ENCODE data around the gene LRRC74B. TPM values are rescaled to one million over a fixed set of nuclear protein-coding genes. Genes with fewer than 3 reads are reported as not detected.

The LRRC74B gene
- polyA plus RNA-seq, 1 experiment = not detected

DNA sequence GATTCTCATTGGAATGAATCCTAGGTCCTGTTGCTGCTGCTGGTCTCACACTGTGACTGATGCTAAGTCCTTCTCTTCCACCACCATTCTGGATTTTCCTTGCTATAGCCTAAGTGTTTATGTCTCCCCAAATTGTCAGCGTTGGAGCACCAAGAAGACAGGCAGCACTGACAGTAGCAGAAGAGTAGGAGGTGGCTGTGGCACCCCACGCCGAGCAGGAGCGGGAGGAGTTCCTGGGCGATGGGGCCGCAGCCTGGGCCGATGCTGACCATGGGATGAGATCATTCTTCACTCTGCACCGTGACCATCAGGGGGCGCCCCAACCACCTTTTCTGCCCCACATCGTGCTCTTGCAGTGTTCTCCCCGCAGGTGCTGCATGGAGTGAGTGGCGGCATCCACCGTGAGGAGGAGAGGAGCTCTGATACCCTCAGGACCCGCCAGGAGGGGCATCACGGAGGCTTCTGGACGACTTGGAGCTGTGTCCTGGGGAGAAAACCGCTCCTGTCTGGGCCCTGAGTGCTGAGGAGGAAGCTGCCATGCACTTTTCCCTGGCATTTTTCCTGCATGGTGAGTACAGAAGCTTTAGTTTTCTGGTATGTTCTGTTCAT lies 57.0 kb downstream of the LRRC74B start:
- no peak overlapping the region for H3K27ac ChIP-seq (ENCODE audit: low read depth, low read length)
- DNase-seq (ENCODE audit: low read depth, low spot score) = no peak
- ChIA-PET POLR2A (interaction anchor here (0.8 kb wide), 1 partner anchor 121 kb away, joined by 3 read pairs; the partner anchor contains the start of gene LZTR1), CTCF (interaction anchor here (0.5 to 2.2 kb wide), 16 partner anchors 8 to 738 kb away, joined by 3 to 10 read pairs (median 4); partner anchors contain the start of genes LRRC74B and P2RX6)
- no peak overlapping the region for H3K4me3 ChIP-seq (ENCODE audit: low read depth, low read length)
- TF ChIP-seq, protein P1, sequence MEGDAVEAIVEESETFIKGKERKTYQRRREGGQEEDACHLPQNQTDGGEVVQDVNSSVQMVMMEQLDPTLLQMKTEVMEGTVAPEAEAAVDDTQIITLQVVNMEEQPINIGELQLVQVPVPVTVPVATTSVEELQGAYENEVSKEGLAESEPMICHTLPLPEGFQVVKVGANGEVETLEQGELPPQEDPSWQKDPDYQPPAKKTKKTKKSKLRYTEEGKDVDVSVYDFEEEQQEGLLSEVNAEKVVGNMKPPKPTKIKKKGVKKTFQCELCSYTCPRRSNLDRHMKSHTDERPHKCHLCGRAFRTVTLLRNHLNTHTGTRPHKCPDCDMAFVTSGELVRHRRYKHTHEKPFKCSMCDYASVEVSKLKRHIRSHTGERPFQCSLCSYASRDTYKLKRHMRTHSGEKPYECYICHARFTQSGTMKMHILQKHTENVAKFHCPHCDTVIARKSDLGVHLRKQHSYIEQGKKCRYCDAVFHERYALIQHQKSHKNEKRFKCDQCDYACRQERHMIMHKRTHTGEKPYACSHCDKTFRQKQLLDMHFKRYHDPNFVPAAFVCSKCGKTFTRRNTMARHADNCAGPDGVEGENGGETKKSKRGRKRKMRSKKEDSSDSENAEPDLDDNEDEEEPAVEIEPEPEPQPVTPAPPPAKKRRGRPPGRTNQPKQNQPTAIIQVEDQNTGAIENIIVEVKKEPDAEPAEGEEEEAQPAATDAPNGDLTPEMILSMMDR (IDR thresholded peaks at IDR 0.05; ENCODE audit: low read depth, low read length) = peak; percentile 69
- peaks cover 2% of the 10 kb centered on the region for H3K27me3 ChIP-seq (ENCODE audit: control insufficient read depth, insufficient read depth, low read length)
- no peaks in the 10 kb centered on the region for H3K9me3 ChIP-seq (ENCODE audit: control insufficient read depth, insufficient read depth, low read length)

DNA sequence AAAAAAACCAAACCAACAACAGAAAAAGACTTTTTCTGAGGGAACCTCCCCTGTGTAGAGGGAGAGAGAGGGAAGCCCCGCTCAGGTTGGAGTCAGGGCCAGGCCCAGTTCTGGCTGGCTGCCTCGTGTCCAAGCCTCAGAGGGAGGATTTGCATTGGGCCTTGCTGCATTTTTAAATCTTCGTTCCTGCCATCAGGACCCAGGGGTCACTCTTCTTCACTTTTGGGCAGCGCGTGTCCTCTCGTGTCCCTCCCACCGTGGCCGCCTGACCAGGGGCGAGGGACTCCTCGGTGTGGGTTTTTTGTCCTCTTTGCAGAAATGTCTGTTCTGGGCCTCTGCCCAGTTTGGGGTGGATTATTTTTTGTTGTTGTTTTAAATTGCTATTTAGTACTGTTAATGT lies 57.9 kb downstream of the LRRC74B start:
- Histone ChIP-seq H3K4me3 (ENCODE audit: low read depth, low read length) (no peak overlapping the region), H3K27ac (ENCODE audit: low read depth, low read length) (no peak overlapping the region), H3K9me3 (ENCODE audit: control insufficient read depth, insufficient read depth, low read length) (no peaks in the 10 kb centered on the region), H3K27me3 (ENCODE audit: control insufficient read depth, insufficient read depth, low read length) (peaks cover 2% of the 10 kb centered on the region)
- POLR2A ChIA-PET = no interaction called here
- no peak for DNase-seq (ENCODE audit: low read depth, low spot score)
- CTCF ChIA-PET = interaction anchor here (0.6 to 2.2 kb wide), 11 partner anchors 11 to 543 kb away, joined by 3 to 10 read pairs (median 5); partner anchors contain the start of gene LRRC74B
- TF ChIP-seq, protein P1 (IDR thresholded peaks at IDR 0.05; ENCODE audit: low read depth, low read length) = no peak

DNA sequence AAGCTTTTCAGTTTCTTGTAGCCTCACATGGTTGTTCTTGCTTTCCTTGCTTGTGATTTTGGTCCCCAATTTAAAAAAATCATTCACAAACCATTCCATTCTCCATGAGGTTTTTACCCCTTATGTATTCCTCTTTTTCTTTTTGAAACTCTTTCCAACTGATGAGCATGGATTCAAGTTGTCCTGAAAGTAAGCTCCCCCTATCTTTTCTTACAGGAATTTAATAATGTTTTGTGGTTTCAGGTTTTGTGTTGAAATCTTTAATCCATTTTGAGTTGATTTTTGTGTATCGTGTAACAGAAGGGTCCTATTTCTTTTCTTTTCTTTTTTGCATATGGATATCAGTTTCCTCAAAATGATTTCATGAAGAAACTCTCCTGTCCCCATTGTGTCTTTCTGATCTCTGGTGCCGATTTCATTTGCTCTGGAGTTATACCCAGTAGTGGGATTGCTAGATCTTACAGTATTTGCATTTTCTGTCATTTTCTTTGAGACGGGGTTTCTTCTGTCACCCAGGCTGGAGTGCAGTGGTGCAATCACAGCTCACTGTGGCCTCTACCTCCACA lies 58.5 kb downstream of the LRRC74B start:
- Histone ChIP-seq H3K4me3 (ENCODE audit: low read depth, low read length) (no peak overlapping the region), H3K9me3 (ENCODE audit: control insufficient read depth, insufficient read depth, low read length) (no peaks in the 10 kb centered on the region), H3K27ac (ENCODE audit: low read depth, low read length) (no peak overlapping the region), H3K27me3 (ENCODE audit: control insufficient read depth, insufficient read depth, low read length) (peaks cover 2% of the 10 kb centered on the region)
- TF ChIP-seq, protein P1 (IDR thresholded peaks at IDR 0.05; ENCODE audit: low read depth, low read length) = peak; percentile 16; the same call in 1 of the 2 replicates
- no peak for DNase-seq (ENCODE audit: low read depth, low spot score)
- ChIA-PET POLR2A (no interaction called here), CTCF (interaction anchor here (0.6 to 1.1 kb wide), 2 partner anchors 24 to 194 kb away, joined by 3 read pairs; no protein-coding TSS in a partner anchor)

DNA sequence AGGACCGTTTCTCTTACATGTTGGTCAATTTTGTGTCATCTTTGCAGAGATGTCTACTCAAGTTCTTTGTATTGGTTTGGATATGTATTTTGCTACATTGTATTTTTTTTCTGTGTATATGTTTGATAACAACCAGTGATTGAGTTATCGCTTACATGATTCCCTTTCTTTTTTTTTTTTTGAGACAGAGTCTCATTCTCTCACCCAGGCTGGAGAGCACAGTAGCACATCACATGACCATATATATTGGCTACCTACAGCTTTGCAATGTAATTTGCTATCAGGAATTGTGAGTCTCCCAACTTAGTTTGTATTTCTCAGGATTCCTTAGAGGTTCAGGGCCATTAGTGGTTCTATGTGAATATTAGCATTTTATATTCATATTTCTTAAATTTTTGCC lies 59.5 kb downstream of the LRRC74B start:
- no peak overlapping the region for H3K27ac ChIP-seq (ENCODE audit: low read depth, low read length)
- H3K4me3 ChIP-seq (ENCODE audit: low read depth, low read length) = no peak overlapping the region
- DNase-seq (ENCODE audit: low read depth, low spot score) = no peak
- H3K27me3 ChIP-seq (ENCODE audit: control insufficient read depth, insufficient read depth, low read length) = peaks cover 2% of the 10 kb centered on the region
- CTCF ChIA-PET = no interaction called here
- POLR2A ChIA-PET = interaction anchor here (0.7 kb wide), 1 partner anchor 106 kb away, joined by 3 read pairs; no protein-coding TSS in a partner anchor
- TF ChIP-seq, protein P1 (IDR thresholded peaks at IDR 0.05; ENCODE audit: low read depth, low read length) = no peak
- no peaks in the 10 kb centered on the region for H3K9me3 ChIP-seq (ENCODE audit: control insufficient read depth, insufficient read depth, low read length)

DNA sequence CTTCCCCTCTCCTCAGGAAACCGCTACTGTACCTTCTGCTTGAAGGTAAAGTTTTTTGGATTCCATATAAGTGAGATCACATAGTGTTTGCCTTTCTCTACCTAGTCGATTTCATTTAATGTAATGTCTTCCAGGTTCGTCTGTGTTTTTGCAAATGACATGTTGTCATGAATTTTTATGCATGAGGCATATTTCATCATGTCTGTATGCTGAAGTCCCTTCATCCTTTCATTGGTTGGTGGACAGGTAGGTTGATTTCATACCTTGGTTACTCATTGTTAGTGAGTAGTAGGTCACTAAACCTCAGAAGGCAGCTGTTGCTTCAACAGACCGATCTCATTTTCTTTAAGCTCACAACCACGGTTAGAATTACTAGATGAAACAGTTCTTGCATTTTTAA lies 60.3 kb downstream of the LRRC74B start:
- ChIA-PET POLR2A (no interaction called here), CTCF (no interaction called here)
- Histone ChIP-seq H3K9me3 (ENCODE audit: control insufficient read depth, insufficient read depth, low read length) (no peaks in the 10 kb centered on the region), H3K4me3 (ENCODE audit: low read depth, low read length) (no peak overlapping the region), H3K27ac (ENCODE audit: low read depth, low read length) (no peak overlapping the region), H3K27me3 (ENCODE audit: control insufficient read depth, insufficient read depth, low read length) (peaks cover 2% of the 10 kb centered on the region)
- TF ChIP-seq, protein P1 (IDR thresholded peaks at IDR 0.05; ENCODE audit: low read depth, low read length) = no peak
- no peak for DNase-seq (ENCODE audit: low read depth, low spot score)

Data from AG04450 (cell line).